B cell (primary cell): ENCODE data around the gene PPP3CA. TPM values are rescaled to one million over a fixed set of nuclear protein-coding genes. Genes with fewer than 3 reads are reported as not detected.

Experiments
- ATAC-seq: fragments of 200-7000 bp; cut with Tn5 transposase; one replicate; pipeline ENCODE4 v1.10.0; 2021; ENCODE audit warnings: low read depth, mild to moderate bottlenecking, moderate number of reproducible peaks, moderate library complexity
- CTCF ChIA-PET: fragments of 350-600 bp; sonication (Branson Sonifier 250); formaldehyde crosslinking; loops from one replicate; lab custom pipeline; 2021; ENCODE audit warnings: antibody characterized with exemption, inconsistent platforms; lab: Charles Lee
- POLR2A ChIA-PET: fragments of 350-600 bp; sonication (Branson Sonifier 250); formaldehyde crosslinking; loops from one replicate; lab custom pipeline; 2021; ENCODE audit warnings: antibody characterized with exemption; lab: Charles Lee
- DNase-seq: peaks from one replicate; pipeline ENCODE4 v3.0.0; 2013
- H2AFZ ChIP-seq: 2 replicates; pipeline ENCODE4 v1.6.1; 2012; ENCODE audit warnings: mild to moderate bottlenecking, low read depth, low read length; ENCODE audit not compliant: insufficient read depth, poor library complexity, severe bottlenecking
- H3K27ac ChIP-seq, 2 donors: 1 replicate in 1 of 2; 2 replicates in 1 of 2; pipeline ENCODE4 v1.5.1; 2012 to 2013; ENCODE audit warnings: low read length in 2 of 2, mild to moderate bottlenecking in 2 of 2, moderate library complexity in 1 of 2
- H3K27me3 ChIP-seq, 4 experiments: fragments of 200-600 bp in 1 of 4; sonication (generic) in 1 of 4; replicated peaks in 1 of 4; 1 replicate in 2 of 4; 2 replicates in 2 of 4; pipeline versions ENCODE4 v1.6.1 to v1.7.0; 2013 to 2016; ENCODE audit warnings: low read length in 3 of 4, mild to moderate bottlenecking in 2 of 4, mixed read lengths in 1 of 4, moderate library complexity in 1 of 4; ENCODE audit not compliant: insufficient read depth in 4 of 4, control insufficient read depth in 3 of 4; ENCODE audit errors: control extremely low read depth in 1 of 4
- H3K36me3 ChIP-seq, 2 experiments: replicated peaks in 1 of 2; 1 replicate in 1 of 2; 2 replicates in 1 of 2; pipeline versions ENCODE4 v1.6.1 to v1.7.1; 2013; ENCODE audit warnings: low read length in 1 of 2; ENCODE audit not compliant: insufficient read depth in 2 of 2, control insufficient read depth in 1 of 2; ENCODE audit errors: control extremely low read depth in 1 of 2, extremely low read depth in 1 of 2
- H3K4me1 ChIP-seq, 2 donors: fragments of 200-600 bp in 1 of 2; sonication (generic) in 1 of 2; 1 replicate in 1 of 2; 2 replicates in 1 of 2; pipeline versions ENCODE4 v1.5.1 to v1.6.1; 2013 to 2017; ENCODE audit warnings: low read length in 2 of 2; ENCODE audit not compliant: control insufficient read depth in 2 of 2, insufficient read depth in 2 of 2
- H3K4me2 ChIP-seq: replicated peaks from 2 replicates; pipeline ENCODE3; 2012; ENCODE audit warnings: mild to moderate bottlenecking, low read depth, low read length; ENCODE audit not compliant: poor library complexity, severe bottlenecking
- H3K4me3 ChIP-seq, 5 experiments: fragments of 200-600 bp in 1 of 5; sonication (generic) in 1 of 5; 1 replicate in 3 of 5; 2 replicates in 2 of 5; pipeline versions ENCODE4 v1.5.1 to v1.7.0; 2011 to 2016; ENCODE audit warnings: low read length in 4 of 5, mild to moderate bottlenecking in 4 of 5, low read depth in 2 of 5, control low read depth in 1 of 5, moderate library complexity in 1 of 5; ENCODE audit not compliant: insufficient read depth in 1 of 5; ENCODE audit errors: control extremely low read depth in 1 of 5, extremely low read depth in 1 of 5
- H3K79me2 ChIP-seq: fragments of 200-600 bp; sonication (generic); one replicate; pipeline ENCODE4 v1.6.0; 2016; ENCODE audit warnings: low read length; ENCODE audit not compliant: control insufficient read depth, insufficient read depth
- H3K9ac ChIP-seq: fragments of 200-600 bp; sonication (generic); 2 replicates; pipeline ENCODE4 v1.6.1; 2017; ENCODE audit warnings: mild to moderate bottlenecking, low read length, moderate library complexity
- H3K9me3 ChIP-seq, 3 donors: one replicate each; pipeline versions ENCODE4 v1.6.1 to v1.7.1; 2013; ENCODE audit warnings: low read length in 2 of 3; ENCODE audit not compliant: control insufficient read depth in 2 of 3, insufficient read depth in 1 of 3; ENCODE audit errors: control extremely low read depth in 1 of 3
- H4K20me1 ChIP-seq: 2 replicates; pipeline ENCODE4 v1.6.0; 2012; ENCODE audit warnings: mild to moderate bottlenecking, low read length; ENCODE audit not compliant: insufficient read depth, control insufficient read depth, poor library complexity, severe bottlenecking
- H3K27ac Mint-ChIP-seq: one replicate; pipeline ENCODE4 v1.8.0; 2021; ENCODE audit warnings: mixed read lengths
- H3K27me3 Mint-ChIP-seq: one replicate; pipeline ENCODE4 v1.8.0; 2021; ENCODE audit warnings: mixed read lengths
- H3K4me1 Mint-ChIP-seq: one replicate; pipeline ENCODE4 v1.8.0; 2021; ENCODE audit warnings: mixed read lengths
- H3K4me3 Mint-ChIP-seq: one replicate; pipeline ENCODE4 v1.8.0; 2021; ENCODE audit warnings: mixed read lengths
- H3K9me3 Mint-ChIP-seq: one replicate; pipeline ENCODE4 v1.8.0; 2022; ENCODE audit warnings: mixed read lengths; ENCODE audit not compliant: insufficient read depth
- EZH2 ChIP-seq: IDR thresholded peaks from 2 replicates; pipeline ENCODE4 v1.6.1; 2012; ENCODE audit warnings: borderline replicate concordance, low read depth, mild to moderate bottlenecking, moderate library complexity, low read length; ENCODE audit not compliant: insufficient read depth, poor library complexity, severe bottlenecking
- WGBS: methylation state at CpG from one replicate; pipeline ENCODE4 v1.1.5; 2013; ENCODE audit warnings: missing lambda C conversion rate; ENCODE audit not compliant: insufficient coverage; 5-methylcytosine and 5-hydroxymethylcytosine counted together
- intact Hi-C: fragments of 100-400 bp; cut with micrococcal nuclease; formaldehyde crosslinking; loops from one replicate; pipeline ENCODE4 v1.10.0; 2022
- polyA plus RNA-seq: library from polyadenylated mRNA; depleted of rRNA; stranded (reverse); fragments of >200 nt; gene quantifications from 2 replicates; pipeline ENCODE4 v1.2.3, GENCODE V29; 2012
- total RNA-seq, 2 donors: library from RNA; stranded (reverse); fragments of 120-200 nt in 1 of 2; gene quantifications; 1 replicate in 1 of 2; 2 replicates in 1 of 2; pipeline versions ENCODE4 v1.2.3 to v1.2.4, GENCODE V29; 2013 to 2022
- TF ChIP-seq, protein P1 (sequence below): fragments of 200-600 bp; IDR thresholded peaks from one replicate; pipeline ENCODE4 v1.8.0; 2022; ENCODE audit warnings: antibody characterized with exemption, mild to moderate bottlenecking

PPP3CA gene
- total and polyA plus RNA-seq, 2 donors (not counting 1 experiment from before 2014, with no cell fraction given) = 14.3 to 85.1 TPM

DNA sequence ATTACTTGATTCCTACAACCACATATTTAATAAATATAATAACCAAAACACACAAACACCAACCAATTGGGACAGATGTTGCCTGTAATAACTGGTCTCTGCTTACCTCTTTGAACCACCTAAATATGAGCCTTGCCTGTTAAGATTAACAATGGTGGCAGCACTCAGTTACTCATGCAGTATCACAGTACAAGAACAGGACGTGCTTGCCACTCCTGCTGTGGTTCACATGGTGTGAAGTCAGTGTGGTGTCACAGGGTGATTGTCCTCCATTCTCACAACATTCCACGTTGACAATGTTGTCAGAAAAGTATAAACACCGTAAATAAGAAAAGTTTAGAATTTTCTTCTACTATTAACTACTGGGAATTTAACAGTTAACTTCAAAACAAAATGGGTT, 365.0 kb downstream of the PPP3CA start:
- Histone ChIP-seq H3K4me3 (no peak overlapping the region), H3K27me3 (no peaks in the 10 kb centered on the region), H3K4me2 (no peak overlapping the region), H3K36me3 (no peaks in the 10 kb centered on the region), H3K27ac (no peak overlapping the region), H3K79me2 (no peaks in the 10 kb centered on the region), H3K9ac (no peak overlapping the region), H3K9me3 (peaks cover 0 to 5% (median 0%) of the 10 kb centered on the region in 3 donors), H2AFZ (no peak overlapping the region), H3K4me1 (no peaks in the 10 kb centered on the region), H4K20me1 (no peaks in the 10 kb centered on the region)
- Mint-ChIP-seq H3K27ac (no peak overlapping the region), H3K9me3 (no peaks in the 10 kb centered on the region), H3K4me1 (no peaks in the 10 kb centered on the region), H3K27me3 (no peaks in the 10 kb centered on the region), H3K4me3 (no peak overlapping the region)
- CTCF ChIA-PET = interaction anchor here (0.6 kb wide), 1 partner anchor 1101 kb away, joined by 4 read pairs; no protein-coding TSS in a partner anchor
- WGBS = no CpG with 5 or more reads among the region's 3 CpGs
- TF ChIP-seq, protein P1, sequence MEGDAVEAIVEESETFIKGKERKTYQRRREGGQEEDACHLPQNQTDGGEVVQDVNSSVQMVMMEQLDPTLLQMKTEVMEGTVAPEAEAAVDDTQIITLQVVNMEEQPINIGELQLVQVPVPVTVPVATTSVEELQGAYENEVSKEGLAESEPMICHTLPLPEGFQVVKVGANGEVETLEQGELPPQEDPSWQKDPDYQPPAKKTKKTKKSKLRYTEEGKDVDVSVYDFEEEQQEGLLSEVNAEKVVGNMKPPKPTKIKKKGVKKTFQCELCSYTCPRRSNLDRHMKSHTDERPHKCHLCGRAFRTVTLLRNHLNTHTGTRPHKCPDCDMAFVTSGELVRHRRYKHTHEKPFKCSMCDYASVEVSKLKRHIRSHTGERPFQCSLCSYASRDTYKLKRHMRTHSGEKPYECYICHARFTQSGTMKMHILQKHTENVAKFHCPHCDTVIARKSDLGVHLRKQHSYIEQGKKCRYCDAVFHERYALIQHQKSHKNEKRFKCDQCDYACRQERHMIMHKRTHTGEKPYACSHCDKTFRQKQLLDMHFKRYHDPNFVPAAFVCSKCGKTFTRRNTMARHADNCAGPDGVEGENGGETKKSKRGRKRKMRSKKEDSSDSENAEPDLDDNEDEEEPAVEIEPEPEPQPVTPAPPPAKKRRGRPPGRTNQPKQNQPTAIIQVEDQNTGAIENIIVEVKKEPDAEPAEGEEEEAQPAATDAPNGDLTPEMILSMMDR = no peak
- TF ChIP-seq EZH2 = no peak
- DNase-seq = no peak
- POLR2A ChIA-PET = no interaction called here
- ATAC-seq = no peak
- intact Hi-C loops = no loop called here

DNA sequence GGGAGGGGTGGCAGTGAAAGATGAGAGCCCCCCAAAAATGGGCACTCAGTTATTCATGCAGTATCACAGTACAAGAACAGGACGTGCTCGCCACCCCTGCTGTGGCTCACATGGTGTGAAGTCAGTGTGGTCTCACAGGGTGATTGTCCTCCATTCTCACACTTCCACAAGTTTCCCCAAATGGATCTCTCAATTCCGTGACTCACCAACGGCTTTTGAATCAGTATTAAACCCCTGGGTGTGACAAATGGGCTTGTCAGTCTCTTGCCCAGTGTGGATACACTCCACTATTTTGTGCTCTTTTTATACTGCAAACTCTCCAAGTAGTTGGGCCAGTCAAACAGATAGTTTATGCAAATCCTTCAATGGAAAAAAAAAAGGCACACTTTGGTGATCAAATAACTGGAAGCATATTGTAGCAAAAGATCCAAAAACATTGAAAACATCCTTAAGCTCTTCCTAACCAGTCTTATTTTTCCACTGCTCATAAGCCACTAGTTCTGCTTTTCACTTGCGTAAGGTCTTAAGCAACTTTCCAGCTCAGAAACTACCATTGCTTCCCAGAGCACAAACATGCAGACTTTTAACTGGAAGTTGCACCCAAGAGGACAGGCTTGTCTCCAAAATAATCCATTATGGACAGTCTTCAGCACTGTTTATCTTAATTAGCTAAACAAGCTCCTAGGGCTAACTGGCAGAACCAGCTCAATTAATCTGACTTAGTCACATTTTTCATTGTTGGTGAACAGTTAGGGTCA, 365.7 kb downstream of the PPP3CA start:
- H3K27ac Mint-ChIP-seq = no peak overlapping the region
- no peaks in the 10 kb centered on the region for H3K36me3 ChIP-seq
- no peak for ATAC-seq
- no peak overlapping the region for H2AFZ ChIP-seq
- H3K4me3 Mint-ChIP-seq = no peak overlapping the region
- H3K9me3 ChIP-seq = peaks cover 0 to 4% (median 0%) of the 10 kb centered on the region in 3 donors
- POLR2A ChIA-PET = no interaction called here
- DNase-seq = no peak
- no peaks in the 10 kb centered on the region for H3K9me3 Mint-ChIP-seq
- H3K4me1 ChIP-seq = no peaks in the 10 kb centered on the region
- H3K27me3 Mint-ChIP-seq = no peaks in the 10 kb centered on the region
- no peak overlapping the region for H3K27ac ChIP-seq
- no peak overlapping the region for H3K4me3 ChIP-seq
- intact Hi-C loops = no loop called here
- WGBS = 84% methylated on average over 5 of the region's 5 CpGs
- CTCF ChIA-PET = interaction anchor here (0.6 kb wide), 1 partner anchor 1102 kb away, joined by 4 read pairs; no protein-coding TSS in a partner anchor
- no peaks in the 10 kb centered on the region for H4K20me1 ChIP-seq
- TF ChIP-seq, protein P1 = no peak
- no peak for TF ChIP-seq EZH2
- no peak overlapping the region for H3K4me2 ChIP-seq
- no peaks in the 10 kb centered on the region for H3K4me1 Mint-ChIP-seq
- no peaks in the 10 kb centered on the region for H3K27me3 ChIP-seq
- no peak overlapping the region for H3K9ac ChIP-seq
- H3K79me2 ChIP-seq = no peaks in the 10 kb centered on the region
